ENCODE results near the gene MCTP1.

Gene MCTP1

DNA sequence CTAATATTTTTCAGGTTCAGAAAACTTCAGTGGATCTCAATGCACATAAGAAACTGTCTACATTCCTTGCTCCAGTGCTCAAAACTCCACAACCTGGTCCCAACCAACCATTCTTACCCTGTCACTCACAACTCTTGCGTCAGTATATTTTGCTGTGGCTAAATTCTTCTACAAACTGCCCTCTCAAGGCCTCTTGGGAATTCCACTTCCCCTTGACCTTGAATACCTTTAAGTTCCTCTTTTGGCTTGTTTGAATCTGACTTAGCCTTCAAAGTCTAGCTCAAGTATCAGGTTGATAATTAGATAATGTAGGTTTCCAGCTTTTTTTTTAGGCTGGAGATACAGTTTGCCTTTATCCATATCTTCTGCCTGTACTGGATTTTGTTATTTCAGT, 538.2 kb downstream of the MCTP1 start:
- Histone ChIP-seq H3K4me3 (ENCODE audit: low read length) (no peak overlapping the region), H3K27me3 (ENCODE audit: control insufficient read depth, insufficient read depth, low read length) (no peaks in the 10 kb centered on the region), H3K36me3 (ENCODE audit: insufficient read depth, low read length) (no peaks in the 10 kb centered on the region), H3K9me3 (replicated peaks; ENCODE audit: low read length) (no peaks in the 10 kb centered on the region), H3K4me1 (ENCODE audit: control insufficient read depth, insufficient read depth, low read length) (no peaks in the 10 kb centered on the region), H3K9ac (ENCODE audit: low read depth, low read length) (no peak overlapping the region), H3K4me2 (ENCODE audit: low read length) (no peak overlapping the region)

DNA sequence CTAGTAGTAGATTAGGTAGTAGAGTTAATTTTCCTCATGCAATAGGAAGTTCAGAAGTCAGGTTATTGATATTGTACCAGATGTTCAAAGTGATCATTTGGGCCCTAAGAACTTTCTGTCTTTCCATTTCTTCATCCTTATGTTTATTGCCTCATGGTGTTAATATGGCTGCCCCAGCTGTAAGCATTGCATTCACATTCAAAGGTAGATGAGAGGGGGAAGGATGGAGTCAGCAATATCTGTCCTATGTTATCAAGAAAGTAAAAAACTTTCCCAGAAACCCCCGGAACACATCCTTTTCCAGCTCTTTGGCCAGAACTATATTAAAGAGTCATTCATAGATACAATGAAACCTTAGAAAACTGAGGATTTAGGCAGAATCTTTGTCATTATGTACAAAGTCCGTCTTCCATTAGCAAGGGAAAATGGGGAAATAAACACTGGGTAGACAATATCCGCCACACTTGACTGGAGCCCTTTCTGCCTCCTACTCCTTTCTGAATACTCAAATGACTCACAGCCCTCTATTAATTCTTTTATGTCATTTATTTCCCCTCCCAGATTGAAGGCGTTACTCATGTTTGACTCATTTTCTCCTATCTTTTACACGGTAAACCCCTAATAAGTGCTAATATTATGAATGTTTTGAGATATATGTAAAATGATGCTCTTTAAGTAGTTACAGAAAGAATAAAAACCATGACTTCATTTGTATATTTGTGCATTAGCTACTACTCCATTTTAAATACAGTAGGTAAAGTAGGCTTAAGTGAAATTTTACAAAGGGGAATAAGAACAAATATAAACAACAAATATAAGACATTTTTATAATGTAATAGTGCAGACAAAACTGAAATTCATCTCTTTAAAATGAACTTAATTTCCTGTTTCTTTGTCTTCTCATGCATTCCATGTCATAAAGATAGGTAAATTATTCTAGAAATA, 538.8 kb downstream of the MCTP1 start:
- H3K27me3 ChIP-seq (ENCODE audit: control insufficient read depth, insufficient read depth, low read length): no peaks in the 10 kb centered on the region
- no peaks in the 10 kb centered on the region for H3K4me1 ChIP-seq (ENCODE audit: control insufficient read depth, insufficient read depth, low read length)
- H3K36me3 ChIP-seq (ENCODE audit: insufficient read depth, low read length): no peaks in the 10 kb centered on the region

DNA sequence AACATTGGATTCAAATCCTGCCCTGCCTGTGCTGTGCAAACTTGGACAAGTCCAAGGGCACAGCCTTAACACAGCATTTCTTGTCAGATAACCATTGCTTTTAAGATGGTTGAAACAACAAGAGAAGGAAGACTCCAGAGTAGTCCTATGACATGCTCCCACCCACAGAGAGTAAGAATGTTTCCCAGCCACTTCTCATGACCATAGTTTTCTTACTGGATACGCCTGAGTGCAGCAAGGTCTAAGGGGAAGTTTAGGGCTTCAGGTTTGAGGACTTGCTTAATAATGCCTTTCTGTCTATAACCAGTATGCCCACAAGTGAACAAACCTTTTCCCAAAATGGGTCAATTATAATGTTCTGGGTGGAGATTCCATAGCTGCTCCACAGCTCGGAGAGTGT, 540.0 kb downstream of the MCTP1 start:
- Histone ChIP-seq H3K9me3 (replicated peaks; ENCODE audit: low read length) (no peaks in the 10 kb centered on the region), H3K4me2 (ENCODE audit: low read length) (no peak overlapping the region), H3K36me3 (ENCODE audit: insufficient read depth, low read length) (no peaks in the 10 kb centered on the region), H3K9ac (ENCODE audit: low read depth, low read length) (no peak overlapping the region), H3K27me3 (ENCODE audit: control insufficient read depth, insufficient read depth, low read length) (no peaks in the 10 kb centered on the region), H3K4me3 (ENCODE audit: low read length) (no peak overlapping the region), H3K4me1 (ENCODE audit: control insufficient read depth, insufficient read depth, low read length) (no peaks in the 10 kb centered on the region)

More for the DNA sequence above, 538.8 kb downstream of the MCTP1 start:
- Histone ChIP-seq H3K4me3 (ENCODE audit: low read length) (no peak overlapping the region), H3K4me2 (ENCODE audit: low read length) (no peak overlapping the region), H3K9me3 (replicated peaks; ENCODE audit: low read length) (no peaks in the 10 kb centered on the region), H3K9ac (ENCODE audit: low read depth, low read length) (no peak overlapping the region)

DNA sequence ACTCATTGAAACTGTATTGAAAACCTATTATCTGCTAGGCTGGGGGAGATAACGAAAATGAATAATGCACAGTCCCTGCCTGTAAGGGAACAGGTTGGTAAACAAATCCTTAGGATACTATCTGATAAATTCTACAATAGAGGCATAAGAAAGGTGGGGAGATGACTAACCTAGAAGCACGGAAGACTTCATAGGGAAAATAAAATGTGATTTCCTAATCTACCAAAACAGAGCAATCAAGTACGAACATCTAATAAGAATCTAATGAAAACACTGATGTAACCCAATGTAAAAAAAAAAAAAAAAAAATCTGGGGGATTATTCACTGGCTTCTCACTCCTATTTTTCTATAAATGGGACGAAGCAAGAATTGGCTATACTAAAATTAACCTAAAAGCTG, 542.0 kb downstream of the MCTP1 start:
- no peaks in the 10 kb centered on the region for H3K27me3 ChIP-seq (ENCODE audit: control insufficient read depth, insufficient read depth, low read length)
- H3K4me1 ChIP-seq (ENCODE audit: control insufficient read depth, insufficient read depth, low read length): no peaks in the 10 kb centered on the region
- H3K36me3 ChIP-seq (ENCODE audit: insufficient read depth, low read length): no peaks in the 10 kb centered on the region
- no peaks in the 10 kb centered on the region for H3K9me3 ChIP-seq (replicated peaks; ENCODE audit: low read length)
- H3K4me3 ChIP-seq (ENCODE audit: low read length): no peak overlapping the region
- H3K4me2 ChIP-seq (ENCODE audit: low read length): no peak overlapping the region
- no peak overlapping the region for H3K9ac ChIP-seq (ENCODE audit: low read depth, low read length)

DNA sequence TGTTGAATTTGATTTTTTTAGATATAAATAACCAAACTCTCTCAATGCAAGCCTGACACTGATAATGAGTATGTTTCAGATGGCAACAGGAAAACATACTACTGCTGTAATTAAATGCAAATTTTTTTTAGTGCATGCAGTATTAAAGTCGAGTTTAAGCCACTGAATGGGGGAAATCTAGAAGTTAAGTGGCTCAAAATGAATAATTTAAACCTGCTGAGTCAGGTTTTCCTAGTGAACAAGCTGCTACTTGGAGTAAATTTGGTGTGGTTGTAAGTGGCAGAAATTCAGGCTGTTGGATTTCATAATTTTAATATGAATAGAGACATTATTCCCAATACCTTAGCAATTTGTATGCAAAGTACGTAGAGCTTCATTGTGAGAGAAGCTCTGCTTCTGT, 544.6 kb downstream of the MCTP1 start:
- Histone ChIP-seq H3K9me3 (replicated peaks; ENCODE audit: low read length) (no peaks in the 10 kb centered on the region), H3K27me3 (ENCODE audit: control insufficient read depth, insufficient read depth, low read length) (no peaks in the 10 kb centered on the region), H3K9ac (ENCODE audit: low read depth, low read length) (no peak overlapping the region), H3K36me3 (ENCODE audit: insufficient read depth, low read length) (no peaks in the 10 kb centered on the region), H3K4me2 (ENCODE audit: low read length) (no peak overlapping the region), H3K4me3 (ENCODE audit: low read length) (no peak overlapping the region), H3K4me1 (ENCODE audit: control insufficient read depth, insufficient read depth, low read length) (no peaks in the 10 kb centered on the region)

DNA sequence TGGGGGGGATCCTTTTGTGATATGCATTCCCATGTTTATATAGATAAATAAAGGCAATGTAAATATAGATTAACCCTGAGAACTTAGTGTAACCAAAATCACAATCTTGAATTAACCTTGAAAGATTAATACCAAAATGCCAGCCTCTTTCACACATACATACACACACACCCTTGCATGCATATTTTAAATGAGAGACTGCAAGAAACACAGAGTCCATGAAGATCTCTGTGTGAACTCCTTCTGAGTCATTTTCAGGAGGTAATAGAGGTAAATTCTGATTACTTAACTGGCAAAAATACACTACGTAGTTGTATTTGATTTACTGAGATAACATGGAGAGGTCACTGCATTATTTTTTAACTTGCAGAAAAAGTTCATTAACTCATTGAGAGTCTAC, 548.4 kb downstream of the MCTP1 start:
- H3K27me3 ChIP-seq (ENCODE audit: control insufficient read depth, insufficient read depth, low read length): no peaks in the 10 kb centered on the region
- H3K9ac ChIP-seq (ENCODE audit: low read depth, low read length): no peak overlapping the region
- H3K36me3 ChIP-seq (ENCODE audit: insufficient read depth, low read length): no peaks in the 10 kb centered on the region
- no peaks in the 10 kb centered on the region for H3K4me1 ChIP-seq (ENCODE audit: control insufficient read depth, insufficient read depth, low read length)
- no peaks in the 10 kb centered on the region for H3K9me3 ChIP-seq (replicated peaks; ENCODE audit: low read length)
- no peak overlapping the region for H3K4me2 ChIP-seq (ENCODE audit: low read length)
- H3K4me3 ChIP-seq (ENCODE audit: low read length): no peak overlapping the region

DNA sequence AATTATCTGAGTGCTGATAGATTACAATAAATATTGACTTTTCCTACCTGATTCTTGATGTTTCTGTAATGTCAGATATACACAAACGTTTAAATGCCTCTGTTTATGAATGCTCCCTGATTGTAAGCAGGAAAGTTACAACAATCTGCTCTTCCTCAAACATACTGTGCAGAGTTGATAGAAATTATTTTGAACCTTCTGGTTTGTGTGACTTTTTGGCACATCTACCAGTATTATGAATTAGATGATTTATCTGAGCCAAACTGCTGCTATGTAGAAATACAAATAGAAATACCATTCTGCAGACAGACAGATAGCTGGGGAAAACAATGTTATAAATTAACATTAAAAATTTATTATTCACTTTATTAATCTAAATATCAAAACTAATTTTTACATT, 553.4 kb downstream of the MCTP1 start:
- Histone ChIP-seq H3K4me1 (ENCODE audit: control insufficient read depth, insufficient read depth, low read length) (no peaks in the 10 kb centered on the region), H3K27me3 (ENCODE audit: control insufficient read depth, insufficient read depth, low read length) (no peaks in the 10 kb centered on the region), H3K4me3 (ENCODE audit: low read length) (no peak overlapping the region), H3K9ac (ENCODE audit: low read depth, low read length) (no peak overlapping the region), H3K36me3 (ENCODE audit: insufficient read depth, low read length) (no peaks in the 10 kb centered on the region), H3K9me3 (replicated peaks; ENCODE audit: low read length) (no peaks in the 10 kb centered on the region), H3K4me2 (ENCODE audit: low read length) (no peak overlapping the region)

DNA sequence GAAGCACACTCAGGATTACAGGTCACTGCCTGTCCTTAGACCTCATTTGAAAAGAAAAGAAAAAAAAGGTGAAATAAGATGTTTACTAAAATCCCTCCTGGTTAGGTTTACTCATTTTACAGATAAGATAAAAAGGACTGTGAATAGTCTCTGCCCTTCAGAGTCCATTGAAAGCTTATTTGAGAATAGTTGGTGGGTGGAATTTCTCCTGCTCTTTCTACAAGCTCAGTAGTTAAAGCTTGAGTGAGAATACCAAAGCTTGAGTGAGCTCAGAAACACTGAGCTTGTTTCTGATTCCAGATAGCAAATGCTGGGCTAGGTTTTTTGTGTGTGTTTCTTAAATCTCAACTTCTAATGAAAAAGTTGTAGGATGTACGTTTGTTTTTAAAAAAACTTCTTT, 559.8 kb downstream of the MCTP1 start:
- Histone ChIP-seq H3K4me1 (ENCODE audit: control insufficient read depth, insufficient read depth, low read length) (no peaks in the 10 kb centered on the region), H3K9ac (ENCODE audit: low read depth, low read length) (no peak overlapping the region), H3K27me3 (ENCODE audit: control insufficient read depth, insufficient read depth, low read length) (no peaks in the 10 kb centered on the region), H3K36me3 (ENCODE audit: insufficient read depth, low read length) (no peaks in the 10 kb centered on the region), H3K9me3 (replicated peaks; ENCODE audit: low read length) (no peaks in the 10 kb centered on the region), H3K4me2 (ENCODE audit: low read length) (no peak overlapping the region), H3K4me3 (ENCODE audit: low read length) (no peak overlapping the region)

DNA sequence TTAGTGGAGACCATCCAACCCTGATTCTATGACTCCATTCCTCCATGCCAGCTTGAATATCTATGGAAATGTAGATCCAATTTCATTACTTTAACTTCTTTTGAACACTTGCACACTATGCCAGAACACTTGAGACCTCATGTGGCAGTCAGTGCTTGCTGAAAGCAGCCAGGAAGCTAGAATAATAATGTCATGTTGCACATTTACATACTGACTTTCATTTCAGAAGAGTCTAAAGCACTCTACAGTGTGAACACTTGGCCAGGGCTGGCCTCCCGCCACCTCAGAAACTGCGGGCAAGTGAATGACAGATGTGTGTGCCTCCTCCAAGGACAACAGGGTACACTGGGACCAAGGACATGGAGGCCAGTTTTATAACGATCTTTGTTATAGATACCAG, 569.1 kb downstream of the MCTP1 start:
- H3K27me3 ChIP-seq (ENCODE audit: control insufficient read depth, insufficient read depth, low read length): no peaks in the 10 kb centered on the region
- H3K4me3 ChIP-seq (ENCODE audit: low read length): no peak overlapping the region
- H3K4me2 ChIP-seq (ENCODE audit: low read length): no peak overlapping the region
- no peaks in the 10 kb centered on the region for H3K36me3 ChIP-seq (ENCODE audit: insufficient read depth, low read length)
- no peak overlapping the region for H3K9ac ChIP-seq (ENCODE audit: low read depth, low read length)
- H3K9me3 ChIP-seq (replicated peaks; ENCODE audit: low read length): no peaks in the 10 kb centered on the region
- H3K4me1 ChIP-seq (ENCODE audit: control insufficient read depth, insufficient read depth, low read length): no peaks in the 10 kb centered on the region

DNA sequence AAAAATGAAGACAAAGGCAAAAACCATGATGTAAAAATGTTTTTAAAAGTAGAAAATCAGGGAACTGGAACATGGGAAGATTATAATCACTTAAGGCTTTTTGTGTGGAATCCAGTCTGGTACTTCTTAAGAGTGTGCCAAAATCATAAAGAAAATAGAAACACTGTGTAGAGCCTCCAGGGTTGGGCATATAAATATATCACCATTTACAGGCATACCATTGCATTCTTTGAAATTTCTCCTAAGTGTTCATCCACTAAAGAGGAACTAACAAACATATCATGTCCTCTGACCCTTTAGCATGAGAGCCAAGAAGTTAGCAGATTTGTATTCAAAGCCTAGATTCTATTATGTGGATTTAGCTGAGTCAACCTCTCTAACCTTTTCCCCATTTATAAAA, 573.1 kb downstream of the MCTP1 start:
- Histone ChIP-seq H3K4me3 (ENCODE audit: low read length) (no peak overlapping the region), H3K4me2 (ENCODE audit: low read length) (no peak overlapping the region), H3K9me3 (replicated peaks; ENCODE audit: low read length) (no peaks in the 10 kb centered on the region), H3K4me1 (ENCODE audit: control insufficient read depth, insufficient read depth, low read length) (no peaks in the 10 kb centered on the region), H3K36me3 (ENCODE audit: insufficient read depth, low read length) (peaks cover 8% of the 10 kb centered on the region), H3K27me3 (ENCODE audit: control insufficient read depth, insufficient read depth, low read length) (no peaks in the 10 kb centered on the region), H3K9ac (ENCODE audit: low read depth, low read length) (no peak overlapping the region)

DNA sequence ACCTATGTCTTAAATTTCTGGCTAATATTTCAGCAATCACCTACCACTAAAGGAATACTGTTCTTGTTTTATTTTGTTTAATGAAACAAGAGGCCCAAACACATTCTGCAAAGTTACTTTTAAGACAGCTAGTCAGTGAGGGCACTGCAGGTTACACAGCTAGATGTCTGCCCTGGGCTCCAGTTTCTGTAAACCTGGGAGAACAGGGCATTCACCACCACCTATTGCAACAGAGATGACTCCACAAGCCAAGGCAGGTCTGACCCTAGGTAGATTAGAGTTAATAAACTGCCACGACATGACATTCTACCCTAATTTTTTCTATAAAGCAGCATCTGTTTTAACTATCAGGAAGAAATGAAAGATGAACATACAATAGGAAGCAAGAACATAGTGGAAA, 575.6 kb downstream of the MCTP1 start:
- Histone ChIP-seq H3K4me2 (ENCODE audit: low read length) (no peak overlapping the region), H3K9ac (ENCODE audit: low read depth, low read length) (no peak overlapping the region), H3K36me3 (ENCODE audit: insufficient read depth, low read length) (peaks cover 8% of the 10 kb centered on the region), H3K9me3 (replicated peaks; ENCODE audit: low read length) (no peaks in the 10 kb centered on the region), H3K27me3 (ENCODE audit: control insufficient read depth, insufficient read depth, low read length) (no peaks in the 10 kb centered on the region), H3K4me1 (ENCODE audit: control insufficient read depth, insufficient read depth, low read length) (peaks cover 8% of the 10 kb centered on the region), H3K4me3 (ENCODE audit: low read length) (no peak overlapping the region)

DNA sequence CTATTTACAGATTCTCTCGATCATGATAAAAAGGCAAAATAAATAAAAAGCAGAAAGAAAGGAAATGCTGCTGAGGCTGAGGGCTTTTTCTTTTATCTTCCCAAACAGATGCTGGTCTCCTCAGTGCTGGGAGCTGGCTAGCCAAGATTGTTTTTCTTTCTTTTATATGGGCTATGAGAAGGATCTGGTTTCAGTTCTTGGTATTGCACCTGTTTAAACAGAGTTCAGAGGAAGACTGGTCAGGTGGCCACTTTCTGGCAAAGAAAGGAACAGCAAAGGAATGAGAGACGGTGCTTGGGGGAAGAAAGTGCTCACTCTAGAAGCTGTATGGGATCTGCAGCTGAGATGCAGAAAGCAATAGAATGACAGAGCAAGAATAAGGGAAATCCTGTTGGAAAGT, 577.5 kb downstream of the MCTP1 start:
- Histone ChIP-seq H3K9ac (ENCODE audit: low read depth, low read length) (no peak overlapping the region), H3K4me1 (ENCODE audit: control insufficient read depth, insufficient read depth, low read length) (peaks cover 8% of the 10 kb centered on the region), H3K4me2 (ENCODE audit: low read length) (no peak overlapping the region), H3K4me3 (ENCODE audit: low read length) (no peak overlapping the region), H3K9me3 (replicated peaks; ENCODE audit: low read length) (no peaks in the 10 kb centered on the region), H3K36me3 (ENCODE audit: insufficient read depth, low read length) (peaks cover 11% of the 10 kb centered on the region), H3K27me3 (ENCODE audit: control insufficient read depth, insufficient read depth, low read length) (no peaks in the 10 kb centered on the region)
